Measurements from ENCODE around the gene CKM. TPM values are rescaled to one million over a fixed set of nuclear protein-coding genes. Genes with fewer than 3 reads are reported as not detected.

The CKM gene
- polyA plus RNA-seq, 2 of the 4 experiments (the other 2 are of a cell fraction): not detected

DNA sequence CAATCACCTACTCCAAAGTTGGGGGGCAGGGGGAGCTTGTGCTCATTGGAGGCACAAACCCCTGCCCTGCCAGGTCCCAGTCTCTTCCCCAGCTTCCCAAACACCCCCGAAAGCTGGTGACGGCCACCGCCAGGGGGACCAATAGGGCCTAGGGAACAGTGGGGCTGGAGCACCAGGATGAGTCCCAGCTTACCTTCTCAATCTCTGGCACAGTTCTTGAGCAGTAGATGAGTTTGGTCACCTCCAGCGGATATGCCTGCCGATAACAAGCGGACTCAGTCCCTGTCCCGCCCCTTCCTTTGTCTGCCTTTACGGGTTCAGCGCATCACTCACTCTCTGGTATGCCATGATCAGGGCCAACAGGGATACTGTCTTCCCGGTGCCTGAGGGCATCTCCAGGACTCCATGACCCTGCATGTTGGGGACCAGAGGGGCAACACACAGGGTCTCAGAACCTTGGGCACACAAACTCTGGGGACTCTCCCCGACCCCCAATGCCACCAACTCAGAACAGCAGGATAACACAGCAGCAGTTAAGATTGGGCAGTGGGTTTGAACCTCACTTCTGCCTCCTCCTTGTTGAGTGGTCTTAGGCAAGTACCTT lies 46.2 kb upstream of the CKM start:
- FAIRE-seq (no peak), ATAC-seq (no peak), DNase-seq (ENCODE audit: low read depth in 1 of 2, low spot score in 1 of 2) (no peak)
- no peaks in the 10 kb centered on the region for H3K4me1 ChIP-seq
- 94% methylated on average over 10 of the region's 11 CpGs for WGBS (ENCODE audit: missing lambda C conversion rate)
- no peak overlapping the region for H3K4me3 ChIP-seq
- CTCF ChIA-PET: interaction anchor here (1.4 kb wide), 1 partner anchor 27 kb away, joined by 4 read pairs; no protein-coding TSS in a partner anchor
- H3K27ac ChIP-seq: no peak overlapping the region
- POLR2A ChIA-PET: no interaction called here
- H3K4me2 ChIP-seq: peak overlapping the region; percentile 72
- no peaks in the 10 kb centered on the region for H3K9me3 ChIP-seq
- TF ChIP-seq RCOR1 (IDR thresholded peaks at IDR 0.05; ENCODE audit: low read depth, low read length) (no peak), POLR2AphosphoS2 (conservative IDR thresholded peaks at IDR 0.05; ENCODE audit: low read length) (no peak), ESRRA (IDR thresholded peaks at IDR 0.05; ENCODE audit: borderline replicate concordance, low read length) (no peak), MAFK (IDR thresholded peaks at IDR 0.05; ENCODE audit: partially characterized antibody) (no peak), SREBF2 (IDR thresholded peaks at IDR 0.05) (no peak), BCL3 (IDR thresholded peaks at IDR 0.05) (no peak), HDAC2 (IDR thresholded peaks at IDR 0.05) (no peak), EHF (CRISPR knock-in tag; IDR thresholded peaks at IDR 0.05) (no peak), CBX2 (IDR thresholded peaks at IDR 0.05; ENCODE audit: borderline replicate concordance, low read depth) (no peak), EP300 (IDR thresholded peaks at IDR 0.05) (no peak), SMC3 (IDR thresholded peaks at IDR 0.05) (no peak), FOSL2 (IDR thresholded peaks at IDR 0.05) (no peak), FOSL2 (CRISPR knock-in tag; IDR thresholded peaks at IDR 0.05) (no peak), TFCP2L1 (CRISPR knock-in tag; IDR thresholded peaks at IDR 0.05) (no peak), HEYL (CRISPR knock-in tag; IDR thresholded peaks at IDR 0.05) (no peak), NFE2L2 (conservative IDR thresholded peaks at IDR 0.05; ENCODE audit: low read length) (no peak)
- TF ChIP-seq, protein P1, sequence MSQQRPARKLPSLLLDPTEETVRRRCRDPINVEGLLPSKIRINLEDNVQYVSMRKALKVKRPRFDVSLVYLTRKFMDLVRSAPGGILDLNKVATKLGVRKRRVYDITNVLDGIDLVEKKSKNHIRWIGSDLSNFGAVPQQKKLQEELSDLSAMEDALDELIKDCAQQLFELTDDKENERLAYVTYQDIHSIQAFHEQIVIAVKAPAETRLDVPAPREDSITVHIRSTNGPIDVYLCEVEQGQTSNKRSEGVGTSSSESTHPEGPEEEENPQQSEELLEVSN (IDR thresholded peaks at IDR 0.05; ENCODE audit: borderline replicate concordance, low read depth): no peak

DNA sequence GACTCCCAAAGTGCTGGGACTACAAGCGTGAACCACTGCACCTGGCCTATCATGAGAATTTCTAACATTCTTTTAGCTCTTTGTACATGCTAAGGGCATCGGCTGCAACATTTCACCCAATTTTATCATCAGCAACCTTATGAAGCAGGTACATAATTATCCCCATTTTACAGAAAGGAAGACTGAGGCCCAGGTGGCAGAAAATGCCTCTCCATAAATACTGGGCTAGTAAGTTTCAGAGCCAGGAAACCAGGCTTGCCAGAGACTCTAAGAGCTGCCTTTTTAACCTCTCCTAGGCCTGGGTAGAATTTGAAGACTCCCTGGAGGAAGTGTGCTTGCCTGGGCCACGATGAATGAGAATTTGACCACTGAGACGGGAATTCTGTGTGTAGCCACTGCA lies 45.5 kb upstream of the CKM start:
- TF ChIP-seq EHF (CRISPR knock-in tag; IDR thresholded peaks at IDR 0.05) (no peak), KDM1A (IDR thresholded peaks at IDR 0.05; ENCODE audit: low read depth) (peak; percentile 65; the same call in 1 of the 2 replicates)
- DNase-seq (ENCODE audit: low read depth in 1 of 2, low spot score in 1 of 2) (no peak), ATAC-seq (no peak), FAIRE-seq (no peak)
- CTCF ChIA-PET: no interaction called here
- H3K4me1 ChIP-seq: no peaks in the 10 kb centered on the region
- no peak overlapping the region for H3K4me3 ChIP-seq
- POLR2A ChIA-PET: no interaction called here
- 88% methylated on average over 4 of the region's 4 CpGs for WGBS (ENCODE audit: missing lambda C conversion rate)
- no peak overlapping the region for H3K4me2 ChIP-seq
- H3K27ac ChIP-seq: no peak overlapping the region
- no peaks in the 10 kb centered on the region for H3K9me3 ChIP-seq

- FAIRE-seq: no peak
- DNase-seq (ENCODE audit: low read depth in 1 of 2, low spot score in 1 of 2): no peak
- 78% methylated on average over 7 of the region's 12 CpGs for WGBS (ENCODE audit: missing lambda C conversion rate)
- TF ChIP-seq BHLHE40 (IDR thresholded peaks at IDR 0.05; ENCODE audit: low read depth, low read length) (no peak), TFCP2L1 (CRISPR knock-in tag; IDR thresholded peaks at IDR 0.05) (no peak), HES2 (IDR thresholded peaks at IDR 0.05) (no peak), NR3C1 (IDR thresholded peaks at IDR 0.05) (no peak), NFE2L2 (conservative IDR thresholded peaks at IDR 0.05; ENCODE audit: low read length) (no peak), FOSL2 (IDR thresholded peaks at IDR 0.05) (no peak), FOSL2 (CRISPR knock-in tag; IDR thresholded peaks at IDR 0.05) (no peak), EP300 (IDR thresholded peaks at IDR 0.05) (no peak), HOXA7 (CRISPR knock-in tag; IDR thresholded peaks at IDR 0.05) (no peak), FOSB (CRISPR knock-in tag; IDR thresholded peaks at IDR 0.05) (no peak)
- no peaks in the 10 kb centered on the region for H3K9me3 ChIP-seq
- H3K27ac ChIP-seq: no peak overlapping the region
- H3K4me3 ChIP-seq: no peak overlapping the region
- ChIA-PET POLR2A (no interaction called here), CTCF (no interaction called here)
- no peaks in the 10 kb centered on the region for H3K4me1 ChIP-seq
- H3K4me2 ChIP-seq: no peak overlapping the region
- ATAC-seq: no peak; a peak in 1 of 6 replicates
Measured at GRCh38 chr19:45364696-45365095, 42.0 kb upstream of the CKM start.
